Left cardiac atrium (tissue), 4 donors: Measurements from ENCODE around the gene SPANXA2. TPM values are rescaled to one million over a fixed set of nuclear protein-coding genes. Genes with fewer than 3 reads are reported as not detected.
"Not testable (repeated sequence)": the region's sequence is repeated elsewhere in the genome, so short reads cannot be mapped to it uniquely, and the experiment has no call there.

Experiments used
- ATAC-seq, 2 donors: fragments of 200-7000 bp; cut with Tn5 transposase; one replicate each; pipeline ENCODE4 v1.9.1; 2020; ENCODE audit warnings: mild to moderate bottlenecking in 2 of 2, moderate library complexity in 2 of 2
- DNase-seq: peaks from one replicate; pipeline ENCODE4 v3.0.0-alpha.2; 2020
- intact Hi-C, 2 donors: fragments of 100-400 bp; cut with DNase I; formaldehyde crosslinking; loops; one replicate each; pipeline versions ENCODE4 v1.14.1 to v1.15.1; 2022 to 2023
- long read RNA-seq: library from polyadenylated mRNA; unstranded; transcript quantifications from one replicate; pipeline ENCODE4 v2.0.0, GENCODE V29; 2021
- total RNA-seq, 2 donors: library from RNA; stranded (reverse); fragmentation: NEBNext Ultra II Directional; extraction: Animal tissue kit (Norgen Biotek cat#: 25700); gene quantifications; one replicate each; pipeline ENCODE4 v1.2.1, GENCODE V29; 2021
- donor health status: DM: no; HTN: yes; CAD: no.
- donor health status: DM: no; HTN: yes; CAD: no; lungs with severe emphysema.
- donor health status: DM: yes; HTN: yes; CAD: no.
- donor health status: Dilated cardiomyopathy.

SPANXA2 gene, protein sequence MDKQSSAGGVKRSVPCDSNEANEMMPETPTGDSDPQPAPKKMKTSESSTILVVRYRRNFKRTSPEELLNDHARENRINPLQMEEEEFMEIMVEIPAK
- not detected for total RNA-seq
- long read RNA-seq, result 0 reads

DNA sequence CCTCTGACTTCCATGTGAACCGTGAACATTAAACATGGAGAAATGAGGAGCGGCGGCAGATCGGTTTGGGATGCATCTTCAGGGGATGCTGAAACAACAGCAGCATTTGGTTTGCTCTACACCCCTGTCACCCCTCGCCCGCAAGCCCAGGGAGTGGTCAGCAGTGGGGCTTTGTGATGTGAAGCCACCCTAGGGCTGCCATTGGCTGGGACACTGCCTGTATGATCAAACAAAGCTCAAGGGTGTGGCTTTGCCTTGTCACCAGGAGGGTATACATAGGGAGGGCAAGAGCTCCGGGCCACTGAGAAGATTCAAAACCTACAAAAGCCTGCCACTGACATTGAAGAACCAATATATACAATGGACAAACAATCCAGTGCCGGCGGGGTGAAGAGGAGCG, at the start of gene SPANXA2:
SPANXA2 (plus strand) TSS at position 301 of the 400 bp plus-strand sequence; CDS start at position 361, 60 bp downstream.
- ATAC-seq, intact Hi-C loops, DNase-seq: not testable (repeated sequence)

DNA sequence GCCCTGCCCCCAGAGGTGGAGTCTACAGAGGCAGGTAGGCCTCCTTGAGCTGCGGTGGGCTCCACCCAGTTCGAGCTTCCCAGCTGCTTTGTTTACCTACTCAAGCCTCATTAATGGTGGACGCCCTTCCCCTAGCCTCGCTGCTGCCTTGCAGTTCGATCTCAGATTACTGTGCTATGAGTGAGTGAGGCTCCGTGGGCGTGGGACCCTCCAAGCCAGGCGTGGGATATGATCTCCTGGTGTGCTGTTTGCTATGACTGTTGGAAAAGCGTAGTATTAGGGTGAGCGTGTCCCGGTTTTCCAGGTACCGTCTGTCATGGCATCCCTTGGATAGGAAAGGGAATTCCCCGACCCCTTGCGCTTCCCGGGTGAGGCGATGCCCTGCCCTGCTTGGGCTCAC, 47.0 kb upstream of the SPANXA2 start:
- ATAC-seq, intact Hi-C loops, DNase-seq: not testable (repeated sequence)

DNA sequence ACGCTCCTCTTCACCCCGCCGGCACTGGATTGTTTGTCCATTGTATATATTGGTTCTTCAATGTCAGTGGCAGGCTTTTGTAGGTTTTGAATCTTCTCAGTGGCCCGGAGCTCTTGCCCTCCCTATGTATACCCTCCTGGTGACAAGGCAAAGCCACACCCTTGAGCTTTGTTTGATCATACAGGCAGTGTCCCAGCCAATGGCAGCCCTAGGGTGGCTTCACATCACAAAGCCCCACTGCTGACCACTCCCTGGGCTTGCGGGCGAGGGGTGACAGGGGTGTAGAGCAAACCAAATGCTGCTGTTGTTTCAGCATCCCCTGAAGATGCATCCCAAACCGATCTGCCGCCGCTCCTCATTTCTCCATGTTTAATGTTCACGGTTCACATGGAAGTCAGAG, 4.9 kb upstream of the SPANXA2 start, which contains the start of gene SPANXA1:
SPANXA1 (minus strand) TSS at position 101 of the 400 bp plus-strand sequence; CDS start at position 41, 60 bp downstream.
- ATAC-seq, intact Hi-C loops, DNase-seq: not testable (repeated sequence)

DNA sequence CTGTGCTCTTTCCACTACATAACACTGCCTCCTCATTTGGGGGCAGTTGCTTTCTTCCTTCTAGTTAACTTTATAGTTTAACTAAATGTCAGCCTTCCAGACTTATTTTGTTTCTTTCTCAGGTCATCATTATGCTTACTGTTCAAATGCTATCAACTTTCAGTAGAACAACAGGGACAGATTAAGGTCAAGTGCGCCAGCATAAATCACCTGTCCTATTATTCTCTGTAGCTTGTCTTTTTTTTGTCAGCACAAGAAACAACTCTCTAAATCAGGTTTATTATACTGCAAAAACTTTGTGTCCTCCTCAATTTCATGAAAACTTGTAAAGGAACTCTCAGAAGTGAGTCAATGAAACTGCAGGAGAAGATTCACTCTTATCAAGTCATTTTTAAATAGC, 19.6 kb downstream of the SPANXA2 start:
- no peak for ATAC-seq
- DNase-seq, result no peak
- intact Hi-C loops, result no loop called here

DNA sequence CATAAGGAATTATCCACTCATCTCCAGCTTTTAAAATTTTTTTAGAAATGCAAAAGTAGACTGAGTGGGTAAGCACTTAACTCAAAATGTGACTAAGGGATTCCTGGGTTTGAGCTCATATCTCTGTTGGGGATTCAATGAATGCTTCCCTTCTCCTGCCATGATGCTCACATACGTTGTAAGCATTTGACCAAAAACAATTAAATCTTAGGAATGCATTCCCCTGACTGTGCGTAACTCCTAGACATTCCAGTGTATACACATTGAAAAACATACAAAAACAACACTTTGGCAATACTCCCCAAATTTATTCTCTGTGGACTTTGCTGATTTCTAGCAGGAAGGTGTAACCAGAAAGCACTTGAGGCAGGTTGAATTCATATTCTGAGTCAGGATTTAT, 29.8 kb downstream of the SPANXA2 start:
- no peak for DNase-seq
- intact Hi-C loops, result no loop called here
- no peak for ATAC-seq

DNA sequence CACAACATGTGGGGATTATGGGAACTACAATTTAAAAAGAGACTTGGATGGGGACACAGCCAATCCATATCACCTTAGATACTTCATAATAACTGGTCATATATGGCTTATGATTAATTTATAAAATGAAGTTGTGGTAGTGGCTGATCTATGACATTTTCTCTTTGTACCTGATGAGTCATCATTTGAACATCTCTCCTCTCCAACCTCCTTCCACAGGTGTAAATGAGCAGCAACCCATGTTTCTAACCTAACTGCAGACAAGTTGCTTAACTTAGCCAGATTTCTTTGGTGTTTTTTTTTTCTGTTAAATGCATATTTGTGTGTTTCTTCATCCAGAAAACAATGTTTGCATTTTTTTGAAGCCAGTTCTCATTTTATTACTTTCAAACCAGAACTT, 42.6 kb downstream of the SPANXA2 start:
- no peak for ATAC-seq
- intact Hi-C loops, result no loop called here
- DNase-seq, result no peak

DNA sequence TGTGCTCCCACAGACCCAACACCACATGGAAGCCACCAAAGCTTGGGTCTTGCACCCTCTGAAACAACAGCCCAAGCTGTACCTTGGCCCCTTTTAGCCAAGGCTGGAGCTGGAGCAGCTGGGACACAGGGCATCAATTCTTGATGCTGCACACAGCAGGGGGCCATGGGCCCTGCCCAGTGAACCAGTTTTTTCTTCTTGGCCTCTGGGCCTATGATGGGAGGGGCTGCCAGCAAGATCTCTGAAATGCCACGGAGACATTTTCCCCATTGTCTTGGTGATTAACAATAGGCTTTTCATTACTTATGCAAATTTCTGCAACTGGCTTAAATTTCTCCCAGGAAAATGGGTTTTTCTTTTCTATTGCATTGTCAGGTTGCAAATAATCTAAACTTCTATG, 49.0 kb downstream of the SPANXA2 start:
- intact Hi-C loops, result no loop called here
- DNase-seq (no peak), ATAC-seq (no peak)

Other genes with a start within 250 kb of the SPANXA2 start
- gene SPANXA1, start 5.0 kb upstream of the SPANXA2 start, total RNA-seq, result not detected
- gene SPANXD, start 109.0 kb downstream of the SPANXA2 start, total RNA-seq, result not detected
- gene MAGEC3, start 248.6 kb downstream of the SPANXA2 start, total RNA-seq, result not detected